Naive thymus-derived CD8-positive, alpha-beta T cell (primary cell): ENCODE measurements around the gene SLC25A21. TPM values are rescaled to one million over a fixed set of nuclear protein-coding genes. Genes with fewer than 3 reads are reported as not detected.

Source experiments
- ATAC-seq, 2 donors: fragments of 150-1000 bp; cut with Tn5 transposase in 1 of 2; sonication (Bioruptor Pico), chemical (Tn5 transposase) in 1 of 2; 1 replicate in 1 of 2; 2 replicates in 1 of 2; pipeline ENCODE4 v1.10.0; 2021; ENCODE audit warnings: mild to moderate bottlenecking in 2 of 2, moderate library complexity in 2 of 2
- POLR2A ChIA-PET: fragments of 350-600 bp; sonication (Branson Sonifier 250); formaldehyde crosslinking; loops from one replicate; lab custom pipeline; 2021; ENCODE audit warnings: antibody characterized with exemption; lab: Charles Lee
- DNase-seq, 10 donors: peaks; one replicate each; pipeline versions ENCODE4 v3.0.0 to v3.0.0-alpha.2; 2020 to 2022
- H3K27ac Mint-ChIP-seq, 10 donors: one replicate each; pipeline ENCODE4 v1.8.0; 2020 to 2022; ENCODE audit warnings: mild to moderate bottlenecking in 10 of 10, mixed read lengths in 10 of 10, moderate library complexity in 4 of 10, inconsistent platforms in 1 of 10
- H3K27me3 Mint-ChIP-seq, 5 donors: one replicate each; pipeline ENCODE4 v1.8.0; 2021 to 2022; ENCODE audit warnings: mixed read lengths in 5 of 5
- H3K36me3 Mint-ChIP-seq, 3 donors: one replicate each; pipeline ENCODE4 v1.8.0; 2020 to 2022; ENCODE audit warnings: mixed read lengths in 3 of 3, mild to moderate bottlenecking in 2 of 3, inconsistent platforms in 1 of 3
- H3K4me1 Mint-ChIP-seq, 4 donors: one replicate each; pipeline ENCODE4 v1.8.0; 2021 to 2022; ENCODE audit warnings: mixed read lengths in 4 of 4
- H3K4me3 Mint-ChIP-seq, 10 donors: one replicate each; pipeline ENCODE4 v1.8.0; 2020 to 2022; ENCODE audit warnings: mild to moderate bottlenecking in 10 of 10, mixed read lengths in 10 of 10, moderate library complexity in 6 of 10, inconsistent platforms in 1 of 10
- H3K9me3 Mint-ChIP-seq, 9 donors: one replicate each; pipeline ENCODE4 v1.8.0; 2020 to 2022; ENCODE audit warnings: mixed read lengths in 9 of 9, mild to moderate bottlenecking in 3 of 9, inconsistent platforms in 1 of 9, moderate library complexity in 1 of 9
- polyA plus RNA-seq, 3 donors: library from polyadenylated mRNA; unstranded; fragments of 300-500 nt; fragmentation: Illumina TruSeq; gene quantifications; one replicate each; pipeline ENCODE4 v1.2.3, GENCODE V29; 2021
- total RNA-seq, 8 experiments: library from RNA in 2 of 8; stranded (reverse) in 2 of 8; gene quantifications; one replicate each; pipeline ENCODE4 v1.2.3 and lab custom pipeline; 2021 to 2026

Gene SLC25A21
- total and polyA plus RNA-seq, 5 experiments from 2014 or later, result not detected

GRCh38 chr14:36847366-36847765 is 325.0 kb downstream of the SLC25A21 start:
- Mint-ChIP-seq H3K4me1 (peaks cover 0 to 2% (median 0%) of the 10 kb centered on the region in 4 donors), H3K9me3 (peaks cover 0 to 4% (median 0%) of the 10 kb centered on the region in 9 donors), H3K27me3 (peaks cover 0 to 8% (median 0%) of the 10 kb centered on the region in 5 donors), H3K36me3 (no peaks in the 10 kb centered on the region), H3K4me3 (no peak overlapping the region), H3K27ac (no peak overlapping the region)
- ATAC-seq, result no peak
- POLR2A ChIA-PET, result no interaction called here
- DNase-seq, result no peak

DNA sequence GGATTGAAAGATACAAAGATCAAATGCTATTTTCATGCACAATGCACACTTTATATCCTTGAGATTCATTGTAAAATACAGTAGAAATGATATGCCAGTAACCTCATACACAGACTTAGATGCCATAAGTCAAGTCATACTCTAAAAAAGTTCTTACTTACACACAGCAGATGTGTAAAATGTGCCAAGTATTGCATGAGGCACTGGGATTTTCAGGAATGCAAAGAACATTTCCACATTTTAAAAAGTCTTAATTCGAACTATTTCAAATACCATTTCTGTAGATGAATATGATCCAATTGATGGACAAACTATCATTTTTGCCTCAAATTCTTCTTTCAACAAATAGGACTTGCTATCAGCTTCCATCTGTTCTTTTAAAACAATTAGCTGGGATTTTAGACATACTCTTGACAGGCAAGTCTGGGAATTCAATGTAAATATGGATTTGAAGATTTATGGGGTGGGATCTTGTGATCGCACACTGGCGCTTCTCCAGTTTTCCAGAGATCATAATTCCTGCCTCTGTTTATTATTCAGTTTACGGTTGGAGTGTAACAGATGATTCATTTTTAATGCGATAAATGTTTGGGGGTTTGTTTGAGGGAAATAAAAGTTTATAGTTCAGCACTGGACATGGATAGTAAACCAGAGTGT is 326.9 kb downstream of the SLC25A21 start:
- peaks cover 0 to 2% (median 0%) of the 10 kb centered on the region in 9 donors for H3K9me3 Mint-ChIP-seq
- no peak for ATAC-seq
- H3K4me1 Mint-ChIP-seq, result peaks cover 0 to 2% (median 0%) of the 10 kb centered on the region in 4 donors
- no peak overlapping the region for H3K4me3 Mint-ChIP-seq
- no peaks in the 10 kb centered on the region for H3K36me3 Mint-ChIP-seq
- POLR2A ChIA-PET, result no interaction called here
- no peak overlapping the region for H3K27ac Mint-ChIP-seq
- DNase-seq, result no peak
- H3K27me3 Mint-ChIP-seq, result peaks cover 0 to 8% (median 0%) of the 10 kb centered on the region in 5 donors

DNA sequence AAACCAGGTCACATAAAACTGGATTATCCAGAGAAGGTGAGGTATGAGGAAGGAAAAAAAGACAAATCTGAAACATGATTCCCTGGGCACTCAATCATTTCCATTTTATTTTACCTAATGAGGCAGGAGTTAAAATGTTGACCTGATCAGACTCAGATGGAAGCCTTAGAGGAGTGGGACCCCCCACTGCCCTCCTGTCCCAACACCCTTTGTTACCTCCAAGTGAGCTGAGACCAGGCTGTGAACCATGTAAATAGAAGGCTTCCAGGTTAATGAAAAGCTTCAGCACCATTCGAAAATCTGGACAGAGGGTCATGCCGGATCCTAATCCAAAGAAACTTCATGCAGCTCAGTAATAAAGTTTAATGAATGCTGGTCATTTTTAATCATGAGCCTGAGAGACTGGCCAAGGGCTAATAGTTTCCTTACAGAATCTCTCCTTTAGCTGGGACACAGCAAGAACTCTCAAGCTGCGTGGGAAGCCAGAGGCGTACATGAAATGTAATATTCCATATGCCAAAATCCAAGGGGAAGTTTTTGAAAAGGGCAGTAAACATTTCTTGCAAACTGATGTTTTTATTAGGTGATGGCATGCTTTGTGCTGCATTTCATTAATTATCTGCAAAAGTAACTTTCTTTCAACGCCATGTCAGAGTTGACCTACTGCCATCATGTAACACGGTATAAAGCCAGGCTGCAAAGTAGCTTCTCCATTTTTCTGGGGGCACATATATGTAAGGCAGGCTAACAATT is 327.8 kb downstream of the SLC25A21 start:
- no peaks in the 10 kb centered on the region for H3K36me3 Mint-ChIP-seq
- no peaks in the 10 kb centered on the region for H3K9me3 Mint-ChIP-seq
- POLR2A ChIA-PET, result no interaction called here
- H3K27me3 Mint-ChIP-seq, result peaks cover 0 to 8% (median 0%) of the 10 kb centered on the region in 5 donors
- H3K4me3 Mint-ChIP-seq, result no peak overlapping the region
- peaks cover 0 to 2% (median 0%) of the 10 kb centered on the region in 4 donors for H3K4me1 Mint-ChIP-seq
- no peak overlapping the region for H3K27ac Mint-ChIP-seq
- no peak for ATAC-seq
- no peak for DNase-seq

DNA sequence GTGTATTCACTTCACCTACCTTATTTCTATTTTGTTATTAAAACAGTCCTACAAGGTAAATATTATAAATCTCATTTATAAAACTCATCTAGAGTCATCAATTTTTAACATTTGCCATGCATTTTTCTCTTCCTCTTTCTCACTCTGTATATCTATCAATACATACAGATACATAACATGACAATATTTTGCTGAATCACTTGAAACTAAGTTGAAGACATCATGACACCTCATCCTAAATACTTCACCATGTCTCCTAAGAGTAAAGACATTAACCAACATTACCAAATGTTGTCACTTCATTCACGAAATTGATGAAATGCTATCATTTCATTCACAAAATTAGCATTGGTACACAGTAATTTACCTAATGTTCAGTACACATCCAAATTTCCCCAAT is 329.0 kb downstream of the SLC25A21 start:
- no peak for ATAC-seq
- Mint-ChIP-seq H3K27me3 (peaks cover 0 to 8% (median 0%) of the 10 kb centered on the region in 5 donors), H3K36me3 (no peaks in the 10 kb centered on the region), H3K4me1 (peaks cover 0 to 2% (median 0%) of the 10 kb centered on the region in 4 donors), H3K27ac (no peak overlapping the region), H3K4me3 (no peak overlapping the region), H3K9me3 (no peaks in the 10 kb centered on the region)
- POLR2A ChIA-PET, result no interaction called here
- DNase-seq, result no peak

- H3K4me1 Mint-ChIP-seq, result no peaks in the 10 kb centered on the region
- DNase-seq (no peak), ATAC-seq (no peak)
- peaks cover 0 to 15% (median 0%) of the 10 kb centered on the region in 9 donors for H3K9me3 Mint-ChIP-seq
- POLR2A ChIA-PET, result no interaction called here
- no peaks in the 10 kb centered on the region for H3K36me3 Mint-ChIP-seq
- no peak overlapping the region for H3K4me3 Mint-ChIP-seq
- peaks cover 0 to 13% (median 2%) of the 10 kb centered on the region in 5 donors for H3K27me3 Mint-ChIP-seq
- no peak overlapping the region for H3K27ac Mint-ChIP-seq
These were observed 337.3 kb downstream of the SLC25A21 start for GRCh38 chr14:36835128-36835527.

- ATAC-seq (no peak), DNase-seq (no peak)
- H3K27me3 Mint-ChIP-seq, result peaks cover 0 to 19% (median 2%) of the 10 kb centered on the region in 5 donors
- H3K9me3 Mint-ChIP-seq, result peaks cover 0 to 15% (median 0%) of the 10 kb centered on the region in 9 donors
- no peaks in the 10 kb centered on the region for H3K4me1 Mint-ChIP-seq
- no peak overlapping the region for H3K27ac Mint-ChIP-seq
- H3K4me3 Mint-ChIP-seq, result no peak overlapping the region
- H3K36me3 Mint-ChIP-seq, result no peaks in the 10 kb centered on the region
- POLR2A ChIA-PET, result no interaction called here
These were observed 338.1 kb downstream of the SLC25A21 start for GRCh38 chr14:36834293-36834692.

DNA sequence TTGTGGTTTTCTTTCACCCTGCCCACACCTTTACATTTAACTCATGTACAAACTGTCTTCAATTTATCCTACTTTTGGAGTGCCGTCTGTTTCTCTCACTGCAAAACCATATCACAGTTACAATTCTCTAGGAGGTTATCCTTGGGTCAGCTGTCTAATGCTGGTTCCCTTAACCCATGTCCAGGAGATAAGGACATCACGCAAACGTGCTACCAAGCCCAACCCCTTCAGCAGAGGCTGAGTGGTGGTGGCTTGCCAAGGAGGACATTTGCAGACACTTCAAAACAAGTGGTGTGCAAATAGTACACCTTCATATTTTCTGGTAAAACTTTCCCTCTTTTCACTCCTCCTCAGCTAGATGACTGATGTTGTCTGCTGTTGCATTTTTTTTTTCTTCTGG is 342.9 kb downstream of the SLC25A21 start:
- DNase-seq, result no peak
- no peak overlapping the region for H3K4me3 Mint-ChIP-seq
- no peak overlapping the region for H3K27ac Mint-ChIP-seq
- ATAC-seq, result no peak
- no peaks in the 10 kb centered on the region for H3K36me3 Mint-ChIP-seq
- H3K9me3 Mint-ChIP-seq, result peaks cover 0 to 6% (median 2%) of the 10 kb centered on the region in 9 donors
- H3K4me1 Mint-ChIP-seq, result no peaks in the 10 kb centered on the region
- POLR2A ChIA-PET, result no interaction called here
- peaks cover 0 to 11% (median 0%) of the 10 kb centered on the region in 5 donors for H3K27me3 Mint-ChIP-seq

GRCh38 chr14:36827861-36828260 is 344.5 kb downstream of the SLC25A21 start:
- H3K36me3 Mint-ChIP-seq, result no peaks in the 10 kb centered on the region
- POLR2A ChIA-PET, result no interaction called here
- H3K9me3 Mint-ChIP-seq, result peaks cover 0 to 6% (median 2%) of the 10 kb centered on the region in 9 donors
- peaks cover 0 to 7% (median 0%) of the 10 kb centered on the region in 5 donors for H3K27me3 Mint-ChIP-seq
- no peak for ATAC-seq
- no peak overlapping the region for H3K27ac Mint-ChIP-seq
- no peak overlapping the region for H3K4me3 Mint-ChIP-seq
- no peak for DNase-seq
- H3K4me1 Mint-ChIP-seq, result no peaks in the 10 kb centered on the region

DNA sequence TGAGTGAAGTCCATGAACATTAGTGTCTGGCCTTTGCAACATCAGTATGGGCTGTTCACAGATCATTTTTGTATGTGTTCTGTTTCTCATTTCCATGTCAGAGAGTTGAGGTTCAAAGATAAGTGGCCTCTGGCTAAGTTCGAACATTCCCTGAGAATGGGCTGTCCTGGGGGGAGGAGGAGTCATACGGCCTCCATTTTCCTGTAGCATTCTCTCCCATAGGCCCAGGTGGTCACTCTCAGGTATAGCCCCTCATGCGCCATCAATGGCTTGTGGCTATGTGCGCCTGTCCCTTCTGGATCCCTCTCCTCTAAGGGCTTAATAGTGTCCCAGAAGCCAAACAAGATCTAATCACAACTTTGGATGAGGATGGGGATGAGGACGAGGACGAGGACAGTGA is 345.8 kb downstream of the SLC25A21 start:
- peaks cover 0 to 6% (median 2%) of the 10 kb centered on the region in 9 donors for H3K9me3 Mint-ChIP-seq
- no peaks in the 10 kb centered on the region for H3K36me3 Mint-ChIP-seq
- ATAC-seq (no peak), DNase-seq (no peak)
- H3K4me1 Mint-ChIP-seq, result no peaks in the 10 kb centered on the region
- H3K27me3 Mint-ChIP-seq, result peaks cover 0 to 7% (median 0%) of the 10 kb centered on the region in 5 donors
- no peak overlapping the region for H3K27ac Mint-ChIP-seq
- no peak overlapping the region for H3K4me3 Mint-ChIP-seq
- POLR2A ChIA-PET, result no interaction called here

- Mint-ChIP-seq H3K36me3 (no peaks in the 10 kb centered on the region), H3K4me1 (no peaks in the 10 kb centered on the region), H3K27ac (no peak overlapping the region), H3K27me3 (peaks cover 0 to 6% (median 0%) of the 10 kb centered on the region in 5 donors), H3K4me3 (no peak overlapping the region), H3K9me3 (peaks cover 0 to 6% (median 2%) of the 10 kb centered on the region in 9 donors)
- ATAC-seq (no peak), DNase-seq (no peak)
- POLR2A ChIA-PET, result no interaction called here
These were observed 347.6 kb downstream of the SLC25A21 start for GRCh38 chr14:36824854-36825253.

DNA sequence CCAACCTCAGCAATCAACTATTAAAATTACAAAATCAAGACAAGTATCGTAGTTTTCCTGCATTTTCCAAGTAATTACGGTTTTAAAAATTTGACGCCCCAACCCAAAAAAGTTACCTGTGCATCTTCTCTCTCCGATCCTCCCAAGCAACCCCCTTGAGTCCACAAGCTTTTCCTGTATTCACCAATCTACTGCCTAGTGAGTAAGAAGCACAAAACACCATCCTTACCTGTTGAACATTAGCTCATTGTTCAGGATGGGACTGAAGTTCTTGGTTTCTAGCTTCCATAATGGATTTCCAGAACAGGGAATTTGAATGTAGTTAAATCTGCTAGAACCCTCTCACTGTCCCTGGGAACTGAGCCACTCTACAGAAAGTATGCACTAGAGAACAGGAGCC is 348.8 kb downstream of the SLC25A21 start:
- no peak overlapping the region for H3K4me3 Mint-ChIP-seq
- ATAC-seq (no peak), DNase-seq (no peak)
- H3K27ac Mint-ChIP-seq, result no peak overlapping the region
- H3K9me3 Mint-ChIP-seq, result peaks cover 0 to 2% (median 0%) of the 10 kb centered on the region in 9 donors
- POLR2A ChIA-PET, result no interaction called here
- H3K36me3 Mint-ChIP-seq, result no peaks in the 10 kb centered on the region
- H3K4me1 Mint-ChIP-seq, result no peaks in the 10 kb centered on the region
- H3K27me3 Mint-ChIP-seq, result no peaks in the 10 kb centered on the region

- no peak overlapping the region for H3K27ac Mint-ChIP-seq
- H3K9me3 Mint-ChIP-seq, result peaks cover 0 to 5% (median 0%) of the 10 kb centered on the region in 9 donors
- H3K36me3 Mint-ChIP-seq, result no peaks in the 10 kb centered on the region
- H3K4me1 Mint-ChIP-seq, result no peaks in the 10 kb centered on the region
- POLR2A ChIA-PET, result no interaction called here
- no peak overlapping the region for H3K4me3 Mint-ChIP-seq
- DNase-seq (no peak), ATAC-seq (no peak)
- H3K27me3 Mint-ChIP-seq, result peaks cover 0 to 4% (median 0%) of the 10 kb centered on the region in 5 donors
These were observed 349.7 kb downstream of the SLC25A21 start for GRCh38 chr14:36822685-36823084.

GRCh38 chr14:36820901-36821300 is 351.5 kb downstream of the SLC25A21 start:
- DNase-seq (no peak), ATAC-seq (no peak)
- H3K4me3 Mint-ChIP-seq, result no peak overlapping the region
- peaks cover 0 to 4% (median 0%) of the 10 kb centered on the region in 9 donors for H3K9me3 Mint-ChIP-seq
- H3K27ac Mint-ChIP-seq, result no peak overlapping the region
- POLR2A ChIA-PET, result no interaction called here
- H3K27me3 Mint-ChIP-seq, result peaks cover 0 to 4% (median 0%) of the 10 kb centered on the region in 5 donors
- no peaks in the 10 kb centered on the region for H3K36me3 Mint-ChIP-seq
- no peaks in the 10 kb centered on the region for H3K4me1 Mint-ChIP-seq
